ENCODE data around the gene GALNT17.

The GALNT17 gene

DNA sequence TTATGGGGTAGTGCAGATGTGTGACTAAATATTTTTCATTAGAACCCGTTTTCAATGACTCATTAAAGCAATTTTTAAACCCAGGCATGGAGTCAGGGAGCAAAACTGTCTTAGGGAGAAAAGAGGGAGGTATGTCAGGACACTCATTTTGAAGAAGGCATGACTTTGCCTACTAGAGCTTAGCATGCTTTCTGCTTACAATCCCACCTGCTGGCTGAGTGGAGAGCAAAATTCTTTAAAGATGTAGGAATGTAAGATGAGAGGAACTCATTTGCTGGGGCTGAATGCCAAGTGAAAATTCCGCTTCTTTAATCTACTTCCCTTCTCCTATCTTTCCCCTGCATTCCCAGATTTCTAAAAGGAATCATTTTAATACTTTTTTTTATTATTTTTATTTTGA, 232.6 kb downstream of the GALNT17 start:
- TF ChIP-seq ZNF274 (IDR thresholded peaks at IDR 0.05; ENCODE audit: low read depth, low read length), result no peak
- no peak overlapping the region for H3K4me3 ChIP-seq (ENCODE audit: low read length)

GRCh38 chr7:71372991-71373390, 241.0 kb downstream of the GALNT17 start:
- no peak for TF ChIP-seq ZNF274 (IDR thresholded peaks at IDR 0.05; ENCODE audit: low read depth, low read length)
- H3K4me3 ChIP-seq (ENCODE audit: low read length), result no peak overlapping the region

- TF ChIP-seq ZNF274 (IDR thresholded peaks at IDR 0.05; ENCODE audit: low read depth, low read length), result no peak
- no peak overlapping the region for H3K4me3 ChIP-seq (ENCODE audit: low read length)
Observed at GRCh38 chr7:71377062-71377461, 245.1 kb downstream of the GALNT17 start.

DNA sequence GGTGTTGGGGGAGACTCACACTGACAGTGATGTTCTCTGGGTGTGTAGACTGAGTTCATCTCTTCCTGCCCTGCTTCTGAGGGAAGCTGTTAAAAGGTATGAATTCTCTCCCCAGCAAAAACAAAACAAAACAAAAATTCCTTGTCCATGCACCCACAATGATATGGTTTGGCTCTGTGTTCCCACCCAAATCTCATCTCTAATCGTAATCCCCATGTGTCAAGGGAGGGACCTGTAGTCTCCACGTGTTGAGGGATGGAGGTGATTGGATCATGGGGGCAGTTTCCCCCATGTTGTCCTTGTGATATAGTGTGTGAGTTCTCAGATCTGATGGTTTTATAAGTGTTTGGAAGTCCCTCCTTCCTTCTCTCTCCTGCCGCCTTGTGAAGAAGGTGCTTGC, 245.5 kb downstream of the GALNT17 start:
- TF ChIP-seq ZNF274 (IDR thresholded peaks at IDR 0.05; ENCODE audit: low read depth, low read length), result peak; percentile 34; the same call in 1 of the 2 replicates
- no peak overlapping the region for H3K4me3 ChIP-seq (ENCODE audit: low read length)

GRCh38 chr7:71384094-71384493, 252.2 kb downstream of the GALNT17 start:
- no peak overlapping the region for H3K4me3 ChIP-seq (ENCODE audit: low read length)
- no peak for TF ChIP-seq ZNF274 (IDR thresholded peaks at IDR 0.05; ENCODE audit: low read depth, low read length)

- no peak for TF ChIP-seq ZNF274 (IDR thresholded peaks at IDR 0.05; ENCODE audit: low read depth, low read length)
Observed at GRCh38 chr7:71385330-71385729, 253.4 kb downstream of the GALNT17 start.

GRCh38 chr7:71386152-71386785, 254.3 kb downstream of the GALNT17 start:
- H3K4me3 ChIP-seq (ENCODE audit: low read length), result no peak overlapping the region
- no peak for TF ChIP-seq ZNF274 (IDR thresholded peaks at IDR 0.05; ENCODE audit: low read depth, low read length)

More at GRCh38 chr7:71385330-71385729, 253.4 kb downstream of the GALNT17 start:
- H3K4me3 ChIP-seq (ENCODE audit: low read length), result no peak overlapping the region

GRCh38 chr7:71388181-71388580, 256.2 kb downstream of the GALNT17 start:
- H3K4me3 ChIP-seq (ENCODE audit: low read length), result no peak overlapping the region
- no peak for TF ChIP-seq ZNF274 (IDR thresholded peaks at IDR 0.05; ENCODE audit: low read depth, low read length)

DNA sequence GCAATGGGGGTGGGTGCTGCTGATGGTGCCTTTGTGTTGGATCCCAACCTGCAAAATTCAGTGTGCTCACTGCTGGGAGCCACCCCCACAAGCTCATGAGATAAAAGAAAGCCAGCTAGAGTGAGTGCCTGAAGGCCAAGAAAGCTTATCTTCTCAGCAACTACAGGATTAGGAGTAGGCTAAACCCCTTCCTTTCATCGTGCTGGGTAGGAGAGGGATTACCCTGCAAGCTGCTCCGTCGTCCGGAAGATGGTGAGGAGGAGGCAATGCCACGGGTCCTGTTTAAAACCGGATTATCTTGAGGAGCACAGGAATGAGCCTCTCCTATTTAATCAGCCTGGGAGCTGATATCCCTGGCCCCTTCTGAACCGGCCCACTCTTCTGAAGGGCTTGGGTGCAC, 258.0 kb downstream of the GALNT17 start:
- no peak for TF ChIP-seq ZNF274 (IDR thresholded peaks at IDR 0.05; ENCODE audit: low read depth, low read length)
- no peak overlapping the region for H3K4me3 ChIP-seq (ENCODE audit: low read length)

DNA sequence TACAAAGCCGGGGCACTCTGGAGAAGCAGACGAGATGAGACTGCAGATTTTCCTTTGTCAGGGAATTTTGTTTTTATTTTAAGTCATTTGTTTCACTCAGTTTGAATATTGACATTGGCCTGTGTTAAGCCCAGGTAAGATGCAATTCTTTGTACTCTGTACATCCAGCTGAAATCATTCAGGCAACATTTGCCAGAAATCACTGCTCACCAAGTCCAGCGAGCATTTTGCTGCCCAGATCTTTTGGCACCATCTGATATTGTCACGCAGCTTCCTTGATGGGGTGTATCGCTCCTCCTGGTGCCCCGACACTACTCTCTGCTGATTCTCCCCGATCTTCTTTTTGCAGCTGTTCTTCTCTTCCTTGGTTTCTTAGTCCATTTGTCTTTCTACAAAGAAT, 261.7 kb downstream of the GALNT17 start:
- no peak for TF ChIP-seq ZNF274 (IDR thresholded peaks at IDR 0.05; ENCODE audit: low read depth, low read length)
- no peak overlapping the region for H3K4me3 ChIP-seq (ENCODE audit: low read length)

DNA sequence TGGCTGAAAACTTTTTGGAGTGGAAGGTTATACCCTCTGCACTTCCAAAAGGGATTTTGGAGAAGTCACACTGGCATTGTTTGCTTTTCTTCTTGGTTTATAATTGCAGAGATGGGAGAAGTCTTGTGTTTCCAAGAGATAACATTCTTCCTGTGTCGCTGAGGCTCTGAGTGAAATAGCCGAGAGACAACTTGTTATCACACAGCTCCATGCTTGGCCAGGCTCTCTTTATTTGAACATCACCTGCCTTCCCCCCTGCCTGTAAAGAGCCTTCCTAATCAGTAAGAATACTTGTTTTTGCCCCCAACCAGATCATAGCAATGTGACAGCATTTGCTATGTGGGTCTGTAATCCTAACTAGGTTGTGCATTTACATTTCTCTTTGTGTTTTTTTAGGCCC, 270.7 kb downstream of the GALNT17 start:
- no peak overlapping the region for H3K4me3 ChIP-seq (ENCODE audit: low read length)
- no peak for TF ChIP-seq ZNF274 (IDR thresholded peaks at IDR 0.05; ENCODE audit: low read depth, low read length)

DNA sequence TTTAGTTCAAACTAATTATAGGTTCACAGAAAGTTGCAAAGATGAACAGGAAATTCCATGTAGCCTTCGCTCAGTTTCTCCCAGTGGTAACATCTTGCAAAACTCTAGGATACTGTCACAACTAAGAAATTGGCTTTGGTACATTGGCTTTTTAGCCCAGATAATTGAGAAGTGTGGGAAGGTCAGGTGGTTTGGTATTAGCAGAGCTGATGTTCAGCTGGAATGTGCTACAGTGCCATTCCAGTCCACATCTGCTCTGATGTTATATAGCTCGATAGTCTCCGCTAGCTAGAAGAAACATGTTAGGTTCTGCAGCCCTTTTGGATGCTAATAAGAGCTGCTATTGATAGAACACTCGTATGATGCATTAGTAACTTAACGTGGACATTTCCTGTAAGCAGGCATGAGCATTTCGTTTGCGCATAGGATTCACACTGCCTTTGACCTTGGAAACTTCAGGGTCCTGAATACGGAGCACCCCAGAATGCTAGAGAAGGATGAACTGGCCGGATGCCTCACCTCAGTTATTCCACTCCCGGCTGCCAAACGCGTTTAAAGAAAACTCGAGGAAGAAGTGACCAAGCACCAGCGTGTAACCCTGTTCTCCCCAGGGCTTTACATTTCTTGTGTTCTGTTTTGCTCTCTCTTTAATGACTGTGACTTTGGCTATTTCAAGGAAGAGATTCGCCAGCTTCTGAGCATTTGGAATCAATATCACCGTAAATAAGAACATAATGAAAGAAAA, 271.4 kb downstream of the GALNT17 start:
- TF ChIP-seq ZNF274 (IDR thresholded peaks at IDR 0.05; ENCODE audit: low read depth, low read length), result no peak
- H3K4me3 ChIP-seq (ENCODE audit: low read length), result no peak overlapping the region

DNA sequence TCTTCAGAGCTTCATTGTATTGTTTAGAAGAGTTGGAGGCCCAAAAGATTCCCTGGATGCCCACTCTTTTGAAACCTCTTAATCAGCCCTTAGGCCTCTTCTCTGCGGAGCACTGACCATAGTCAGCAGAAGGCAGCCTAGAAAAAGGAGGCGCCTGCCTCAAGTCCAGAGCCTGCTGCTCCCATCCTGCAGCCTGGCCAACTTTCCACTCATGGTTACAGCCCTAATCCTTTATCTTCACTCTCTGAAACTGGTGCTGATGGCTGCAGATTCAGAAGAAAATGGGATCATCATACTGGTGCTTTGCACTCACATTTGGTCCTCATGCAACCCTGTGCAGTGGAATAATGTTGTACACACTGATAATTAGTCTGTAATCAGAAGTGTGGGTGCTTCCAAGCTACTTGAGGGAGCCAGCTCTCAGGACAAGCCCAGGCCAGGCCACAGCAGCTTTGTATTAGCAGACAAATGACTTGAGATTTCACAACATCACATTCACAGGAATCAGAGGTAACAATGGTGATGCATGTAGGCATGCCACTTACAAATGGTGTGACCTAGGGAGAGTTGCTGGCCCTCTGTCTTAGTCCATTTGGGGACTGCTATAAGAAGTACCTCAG, 272.9 kb downstream of the GALNT17 start:
- TF ChIP-seq ZNF274 (IDR thresholded peaks at IDR 0.05; ENCODE audit: low read depth, low read length), result no peak
- H3K4me3 ChIP-seq (ENCODE audit: low read length), result no peak overlapping the region

GRCh38 chr7:71408271-71408670, 276.3 kb downstream of the GALNT17 start:
- no peak overlapping the region for H3K4me3 ChIP-seq (ENCODE audit: low read length)
- no peak for TF ChIP-seq ZNF274 (IDR thresholded peaks at IDR 0.05; ENCODE audit: low read depth, low read length)

DNA sequence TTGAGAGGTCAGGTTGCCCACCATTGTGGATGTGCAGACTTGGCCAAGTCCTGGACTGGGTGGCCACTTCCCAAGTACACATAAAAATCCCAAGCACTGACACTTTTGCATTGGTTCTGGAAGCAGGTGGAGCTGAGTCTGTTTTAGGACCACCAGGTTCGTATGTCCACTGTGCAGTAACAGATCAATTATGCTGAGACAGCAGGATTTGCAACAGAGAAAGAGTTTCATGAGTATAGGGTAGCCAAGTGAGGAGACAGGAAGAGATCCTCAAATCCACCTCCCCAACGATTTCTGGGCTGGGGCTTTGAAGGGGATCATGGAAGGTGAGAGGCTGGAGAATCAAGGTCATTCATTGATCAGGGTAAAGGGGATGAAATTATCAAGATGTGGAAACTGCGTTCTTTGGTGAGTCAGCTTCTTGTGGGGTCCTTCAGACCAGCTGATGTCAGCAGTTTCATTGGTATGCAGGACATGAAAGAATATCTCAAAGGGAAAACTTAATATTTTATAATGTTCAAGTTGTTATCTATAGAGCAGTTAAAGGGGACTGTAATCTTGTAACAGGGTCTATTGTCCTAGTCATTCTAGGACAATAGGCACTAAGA, 277.7 kb downstream of the GALNT17 start:
- TF ChIP-seq ZNF274 (IDR thresholded peaks at IDR 0.05; ENCODE audit: low read depth, low read length), result no peak
- no peak overlapping the region for H3K4me3 ChIP-seq (ENCODE audit: low read length)
